Fibroblast of lung (primary cell): ENCODE results near the gene GARNL3.

Experiments
- EZH2 ChIP-seq: IDR thresholded peaks from 2 replicates; pipeline ENCODE4 v1.5.1; 2012; ENCODE audit warnings: low read length, control low read depth, mild to moderate bottlenecking; ENCODE audit errors: missing control alignments
- TF ChIP-seq, protein P1 (sequence below), 2 donors: IDR thresholded peaks in 1 of 2; conservative IDR thresholded peaks in 1 of 2; 1 replicate in 1 of 2; 2 replicates in 1 of 2; pipeline ENCODE4 v1.5.1; 2011 to 2012; ENCODE audit warnings: low read length in 2 of 2, control low read depth in 1 of 2, inconsistent platforms in 1 of 2, low read depth in 1 of 2, mild to moderate bottlenecking in 1 of 2

DNA sequence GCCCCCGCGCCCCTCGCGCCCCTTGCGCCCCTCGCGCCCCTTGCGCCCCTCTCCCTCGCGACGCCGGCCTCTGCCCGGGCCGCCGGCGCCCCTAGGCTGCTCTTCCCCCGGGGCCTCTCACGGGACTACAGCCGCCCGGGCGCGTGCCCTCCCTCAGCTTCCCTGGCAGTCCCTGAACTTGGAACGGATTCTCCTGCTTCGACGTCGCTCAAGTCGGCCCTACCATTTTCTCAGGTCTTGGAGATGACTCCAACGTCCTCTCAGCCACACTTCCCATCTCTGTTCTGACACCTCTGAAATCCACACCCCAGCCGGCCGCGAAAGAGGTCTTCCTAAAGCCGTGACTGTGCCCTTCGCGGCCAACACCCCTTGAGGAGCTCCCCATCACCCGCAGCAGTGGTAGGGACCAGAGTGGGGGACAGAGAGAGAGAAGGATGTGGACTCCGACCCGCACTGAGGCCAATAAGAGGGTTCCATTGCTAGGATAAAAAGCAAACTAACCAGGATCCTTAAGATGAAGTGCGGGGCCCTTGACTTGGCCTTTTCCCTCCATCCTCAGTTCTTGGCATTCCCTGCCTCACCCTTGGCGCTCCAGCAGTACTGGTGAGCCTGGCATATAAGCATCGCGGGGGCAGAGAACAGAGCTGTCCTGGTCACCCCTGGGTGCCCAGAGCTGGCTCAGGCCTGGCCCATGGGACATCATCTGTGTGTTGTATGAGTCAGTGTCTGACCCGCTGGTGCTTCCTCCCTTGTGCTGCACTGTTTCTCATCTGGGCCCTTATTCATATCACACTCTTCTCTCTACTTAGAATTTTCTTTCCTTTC is 38.6 kb upstream of the GARNL3 start:
- TF ChIP-seq, protein P1, sequence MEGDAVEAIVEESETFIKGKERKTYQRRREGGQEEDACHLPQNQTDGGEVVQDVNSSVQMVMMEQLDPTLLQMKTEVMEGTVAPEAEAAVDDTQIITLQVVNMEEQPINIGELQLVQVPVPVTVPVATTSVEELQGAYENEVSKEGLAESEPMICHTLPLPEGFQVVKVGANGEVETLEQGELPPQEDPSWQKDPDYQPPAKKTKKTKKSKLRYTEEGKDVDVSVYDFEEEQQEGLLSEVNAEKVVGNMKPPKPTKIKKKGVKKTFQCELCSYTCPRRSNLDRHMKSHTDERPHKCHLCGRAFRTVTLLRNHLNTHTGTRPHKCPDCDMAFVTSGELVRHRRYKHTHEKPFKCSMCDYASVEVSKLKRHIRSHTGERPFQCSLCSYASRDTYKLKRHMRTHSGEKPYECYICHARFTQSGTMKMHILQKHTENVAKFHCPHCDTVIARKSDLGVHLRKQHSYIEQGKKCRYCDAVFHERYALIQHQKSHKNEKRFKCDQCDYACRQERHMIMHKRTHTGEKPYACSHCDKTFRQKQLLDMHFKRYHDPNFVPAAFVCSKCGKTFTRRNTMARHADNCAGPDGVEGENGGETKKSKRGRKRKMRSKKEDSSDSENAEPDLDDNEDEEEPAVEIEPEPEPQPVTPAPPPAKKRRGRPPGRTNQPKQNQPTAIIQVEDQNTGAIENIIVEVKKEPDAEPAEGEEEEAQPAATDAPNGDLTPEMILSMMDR (conservative IDR thresholded peaks at IDR 0.05 in 1 of 2, IDR thresholded peaks at IDR 0.05 in 1 of 2; ENCODE audit: low read depth in 1 of 2, low read length in 2 of 2): no peak
- TF ChIP-seq EZH2: no peak
